ENCODE measurements around the gene KRT82.
"Not testable (repeated sequence)": the region's sequence is repeated elsewhere in the genome, so short reads cannot be mapped to it uniquely, and the experiment has no call there.

The KRT82 gene

GRCh38 chr12:52413202-52413601 lies 7.1 kb upstream of the KRT82 start:
- no peak for DNase-seq (ENCODE audit: low read depth in 2 of 2, low spot score in 1 of 2)

GRCh38 chr12:52411815-52412214 lies 5.7 kb upstream of the KRT82 start:
- DNase-seq (ENCODE audit: low read depth in 2 of 2, low spot score in 1 of 2): no peak

DNA sequence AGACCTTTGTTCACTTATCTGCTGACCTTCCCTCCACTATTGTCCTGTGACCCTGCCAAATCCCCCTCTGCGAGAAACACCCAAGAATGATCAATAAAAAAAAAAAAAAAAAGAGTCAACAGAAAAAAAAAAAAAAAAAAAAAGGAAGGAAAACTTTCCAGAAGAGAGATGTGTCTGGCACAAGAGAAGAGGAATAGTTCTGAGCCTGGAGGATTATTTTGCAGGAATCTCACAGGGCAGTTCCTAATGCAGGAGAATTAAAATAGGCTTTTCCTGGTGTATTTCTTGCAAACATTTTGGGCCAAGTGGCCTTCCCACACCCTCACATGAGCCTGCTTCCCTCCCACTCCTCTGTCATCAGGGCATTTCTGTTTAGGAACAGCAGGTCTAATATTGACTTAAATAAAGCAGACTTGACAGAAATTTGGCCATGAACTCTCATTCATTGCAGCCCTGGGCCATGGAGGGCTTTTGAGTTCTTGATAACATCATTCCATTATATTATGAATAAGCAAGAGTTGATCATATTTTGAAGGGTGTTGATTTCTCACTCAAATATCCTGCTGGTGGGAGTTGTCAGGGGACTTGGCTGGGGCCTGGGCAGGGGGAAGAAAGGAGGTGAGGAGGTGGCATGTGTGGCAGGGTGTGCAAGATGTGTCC lies 4.6 kb upstream of the KRT82 start:
- DNase-seq (ENCODE audit: low read depth in 2 of 2, low spot score in 1 of 2): not testable (repeated sequence)

GRCh38 chr12:52407918-52408317 lies 1.8 kb upstream of the KRT82 start:
- no peak for DNase-seq (ENCODE audit: low read depth in 2 of 2, low spot score in 1 of 2)

- DNase-seq (ENCODE audit: low read depth in 2 of 2, low spot score in 1 of 2): no peak
Observed at GRCh38 chr12:52404951-52405350, 1.2 kb downstream of the KRT82 start.

DNA sequence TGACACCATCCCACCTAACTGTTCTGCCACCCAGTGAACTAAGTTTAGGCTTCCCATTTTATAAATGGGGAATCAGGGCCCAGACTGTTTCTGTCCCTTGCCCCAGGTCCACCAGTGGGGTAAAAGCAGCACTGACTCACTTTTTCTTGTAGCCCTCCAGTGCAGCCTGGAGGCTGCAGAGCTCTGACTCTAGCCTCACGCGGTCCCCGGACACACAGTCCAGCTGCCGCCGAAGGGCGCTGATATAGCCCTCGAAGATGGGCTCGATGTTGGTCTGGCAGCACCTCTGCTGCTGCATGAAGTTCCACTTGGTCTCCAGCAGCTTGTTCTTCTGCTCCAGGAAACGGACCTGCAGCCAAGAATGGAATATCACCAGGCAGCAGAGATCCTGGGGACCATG lies 2.6 kb downstream of the KRT82 start:
- DNase-seq (ENCODE audit: low read depth in 2 of 2, low spot score in 1 of 2): no peak

- no peak for DNase-seq (ENCODE audit: low read depth in 2 of 2, low spot score in 1 of 2)
Observed at GRCh38 chr12:52402873-52403540, 3.1 kb downstream of the KRT82 start.

GRCh38 chr12:52402377-52402776 lies 3.8 kb downstream of the KRT82 start:
- no peak for DNase-seq (ENCODE audit: low read depth in 2 of 2, low spot score in 1 of 2)

DNA sequence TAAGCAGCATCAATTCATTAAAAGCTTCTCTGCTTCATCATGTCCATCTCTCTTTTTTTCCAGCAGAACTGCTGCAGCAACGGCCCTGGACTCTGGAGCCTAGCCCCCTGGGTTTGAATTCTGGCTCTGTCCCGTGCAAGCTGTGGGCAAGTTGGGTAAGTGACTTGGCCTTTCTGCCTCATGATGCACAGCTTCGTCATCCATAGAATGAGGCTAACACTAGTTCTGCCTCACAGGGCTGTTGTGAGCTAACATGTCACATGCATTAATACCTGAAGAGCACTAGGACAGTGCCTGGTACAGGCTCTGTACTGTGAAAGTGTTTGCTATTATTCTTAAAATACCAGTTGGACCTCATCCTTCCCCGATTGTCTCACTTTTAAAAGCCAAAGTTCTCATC lies 4.2 kb downstream of the KRT82 start:
- DNase-seq (ENCODE audit: low read depth in 2 of 2, low spot score in 1 of 2): no peak

DNA sequence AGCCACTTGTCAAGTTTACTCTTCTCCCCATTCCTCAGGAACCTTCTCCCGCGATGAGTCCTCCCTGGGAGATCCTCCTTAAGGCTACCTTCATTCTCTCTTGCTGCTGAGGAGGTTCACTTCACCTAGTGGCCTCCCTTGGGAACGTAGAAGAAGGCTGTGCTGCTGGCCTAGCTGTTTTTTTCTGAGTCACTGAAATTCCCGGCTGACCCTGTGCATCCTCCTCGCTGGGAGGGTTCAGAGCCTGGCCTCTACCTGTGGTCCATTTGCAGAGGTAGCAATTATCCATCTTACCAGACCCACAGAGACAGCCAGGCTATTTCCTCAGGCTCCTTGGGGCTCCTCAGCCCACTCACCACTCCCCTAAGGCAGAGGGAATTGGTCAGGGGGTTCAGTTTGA lies 4.6 kb downstream of the KRT82 start:
- DNase-seq (ENCODE audit: low read depth in 2 of 2, low spot score in 1 of 2): no peak

DNA sequence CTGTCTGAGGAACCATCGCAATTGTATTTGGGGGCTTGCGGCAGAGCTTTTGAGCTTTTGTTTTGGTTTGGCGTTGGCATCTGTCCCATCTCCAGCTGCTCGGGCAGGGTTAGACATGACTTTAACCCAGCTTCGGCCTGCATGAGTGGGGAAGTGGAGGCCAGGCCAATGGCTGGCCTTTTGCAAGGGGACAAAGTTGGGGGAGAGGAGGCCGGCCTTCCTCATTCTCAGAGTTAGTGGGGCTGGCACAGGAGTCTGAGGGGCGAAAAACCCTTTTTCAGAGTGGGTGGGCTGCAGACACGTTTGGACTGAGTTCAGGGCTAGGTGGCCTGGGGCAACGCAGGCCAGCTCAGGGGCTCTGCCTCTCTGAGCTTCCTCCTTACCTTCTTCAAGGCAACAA lies 5.2 kb downstream of the KRT82 start:
- DNase-seq (ENCODE audit: low read depth in 2 of 2, low spot score in 1 of 2): no peak

DNA sequence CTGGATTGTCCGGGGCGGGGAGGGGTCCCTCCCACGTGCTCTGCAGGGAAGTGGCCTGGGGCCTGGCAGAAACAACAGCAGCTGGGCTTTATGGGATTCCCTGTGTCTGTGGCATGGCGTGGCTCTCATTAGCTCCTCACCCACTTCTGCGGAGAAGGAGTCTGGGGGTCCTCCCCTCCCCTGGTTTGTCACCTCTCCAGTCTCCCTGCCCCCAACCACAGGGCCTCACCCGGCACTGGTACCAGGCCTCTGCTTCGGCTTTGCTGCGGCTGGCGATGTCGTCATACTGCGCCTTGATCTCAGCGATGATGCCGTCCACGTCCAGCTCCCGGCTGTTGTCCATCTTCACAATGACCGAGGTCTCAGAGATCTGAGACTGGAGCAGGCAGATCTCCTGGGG lies 6.4 kb downstream of the KRT82 start:
- DNase-seq (ENCODE audit: low read depth in 2 of 2, low spot score in 1 of 2): no peak

GRCh38 chr12:52398176-52398575 lies 8.0 kb downstream of the KRT82 start:
- no peak for DNase-seq (ENCODE audit: low read depth in 2 of 2, low spot score in 1 of 2)

- DNase-seq (ENCODE audit: low read depth in 2 of 2, low spot score in 1 of 2): no peak
Observed at GRCh38 chr12:52396656-52397055, 9.5 kb downstream of the KRT82 start.

GRCh38 chr12:52395761-52396434 lies 10.2 kb downstream of the KRT82 start:
- DNase-seq (ENCODE audit: low read depth in 2 of 2, low spot score in 1 of 2): no peak

DNA sequence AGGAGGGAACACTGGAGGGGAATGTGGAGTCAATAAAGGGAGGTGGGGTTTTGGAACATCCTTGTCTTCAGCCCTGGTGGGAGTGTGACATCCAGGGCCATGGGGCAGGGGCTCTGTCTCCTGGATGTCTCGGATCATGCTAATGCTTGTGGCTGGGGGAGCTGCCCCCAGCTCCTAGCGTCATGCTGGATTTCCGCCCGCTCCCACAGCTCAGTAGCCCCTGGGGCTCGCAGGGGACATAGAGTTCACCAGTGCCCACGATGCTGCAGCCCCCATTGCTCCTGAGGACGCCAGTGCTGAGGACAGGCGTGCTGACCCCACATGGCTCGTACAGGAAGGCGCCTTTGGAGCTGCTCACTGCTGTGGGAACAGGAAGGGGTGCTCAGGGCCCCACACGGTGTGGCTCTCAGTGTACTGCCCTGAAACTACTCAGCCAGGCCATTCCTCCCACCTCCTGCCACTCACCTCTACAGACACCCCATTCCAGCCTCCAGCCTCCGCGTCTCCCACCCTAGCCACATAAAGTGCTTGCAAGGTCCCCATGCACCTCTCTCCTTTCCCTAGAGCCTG lies 11.2 kb downstream of the KRT82 start:
- no peak for DNase-seq (ENCODE audit: low read depth in 2 of 2, low spot score in 1 of 2)

DNA sequence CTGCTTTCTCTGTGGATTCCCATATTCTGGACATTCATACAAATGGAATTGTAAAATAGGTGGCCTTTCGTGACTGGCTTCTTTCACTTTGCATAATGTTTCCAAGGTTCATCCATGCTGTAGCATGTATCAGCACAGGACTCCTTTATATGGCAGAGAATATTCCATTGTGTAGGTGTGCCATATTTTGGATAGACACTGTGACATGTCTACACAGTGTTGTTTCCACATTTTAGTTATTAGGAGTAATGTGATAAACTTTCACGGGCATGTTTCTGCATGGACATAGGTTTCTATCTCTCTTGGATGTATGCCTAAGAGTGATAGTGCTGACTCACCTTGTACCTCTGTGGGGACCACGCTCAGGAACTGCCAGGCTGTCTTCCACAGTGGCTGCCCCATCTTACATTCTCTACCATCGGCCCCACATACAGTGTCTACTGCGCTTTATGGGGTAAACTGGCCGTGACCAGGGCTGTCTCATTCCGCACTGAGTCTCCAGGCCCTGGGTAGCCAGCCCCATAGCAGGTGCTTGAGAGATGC lies 13.6 kb downstream of the KRT82 start:
- DNase-seq (ENCODE audit: low read depth in 2 of 2, low spot score in 1 of 2): no peak

- DNase-seq (ENCODE audit: low read depth in 2 of 2, low spot score in 1 of 2): no peak
Observed at GRCh38 chr12:52391618-52392002, 14.5 kb downstream of the KRT82 start.

- DNase-seq (ENCODE audit: low read depth in 2 of 2, low spot score in 1 of 2): no peak
Observed at GRCh38 chr12:52390739-52391617, 15.2 kb downstream of the KRT82 start.

- DNase-seq (ENCODE audit: low read depth in 2 of 2, low spot score in 1 of 2): no peak
Observed at GRCh38 chr12:52389313-52390207, 16.6 kb downstream of the KRT82 start.
